Neural progenitor cell (in vitro differentiated cells): ENCODE measurements around the gene HHAT. TPM values are rescaled to one million over a fixed set of nuclear protein-coding genes. Genes with fewer than 3 reads are reported as not detected.

Experiments used
- DNase-seq: peaks from one replicate; pipeline ENCODE4 v3.0.0-alpha.2; 2016; ENCODE audit warnings: low spot score
- H2AFZ ChIP-seq: fragments of 200-600 bp; sonication (generic); replicated peaks from 2 replicates; pipeline ENCODE4 v1.6.1; 2016; ENCODE audit warnings: antibody characterized with exemption
- H3F3A ChIP-seq: fragments of 200-600 bp; sonication (generic); 2 replicates; pipeline ENCODE4 v1.6.1; 2016; ENCODE audit warnings: antibody characterized with exemption, low read depth
- H3K27ac ChIP-seq: fragments of 200-600 bp; sonication (generic); 2 replicates; pipeline ENCODE4 v1.5.1; 2016; ENCODE audit warnings: mild to moderate bottlenecking
- H3K27me3 ChIP-seq: fragments of 200-600 bp; sonication (generic); 2 replicates; pipeline ENCODE4 v1.6.1; 2016; ENCODE audit warnings: mild to moderate bottlenecking, moderate library complexity
- H3K36me3 ChIP-seq: fragments of 200-600 bp; sonication (generic); 2 replicates; pipeline ENCODE4 v1.5.1; 2016
- H3K4me1 ChIP-seq: fragments of 200-600 bp; sonication (generic); 2 replicates; pipeline ENCODE4 v1.6.1; 2016; ENCODE audit warnings: mixed run types
- H3K4me2 ChIP-seq: fragments of 200-600 bp; sonication (generic); 2 replicates; pipeline ENCODE4 v1.6.1; 2016
- H3K4me3 ChIP-seq: fragments of 200-600 bp; sonication (generic); 2 replicates; pipeline ENCODE4 v1.5.1; 2016
- H3K79me2 ChIP-seq: fragments of 200-600 bp; sonication (generic); 2 replicates; pipeline ENCODE4 v1.6.1; 2016; ENCODE audit warnings: low read depth
- H3K9ac ChIP-seq: fragments of 200-600 bp; sonication (generic); 2 replicates; pipeline ENCODE4 v1.6.1; 2016
- H3K9me3 ChIP-seq: fragments of 200-600 bp; sonication (generic); 2 replicates; pipeline ENCODE4 v1.5.1; 2016; ENCODE audit warnings: low read depth
- H4K20me1 ChIP-seq: fragments of 200-600 bp; sonication (generic); 2 replicates; pipeline ENCODE4 v1.6.1; 2016; ENCODE audit warnings: low read depth
- H3K27ac Mint-ChIP-seq: 3 replicates; pipeline ENCODE4 v1.8.0; 2021; ENCODE audit warnings: mixed read lengths
- H3K27me3 Mint-ChIP-seq: 2 replicates; pipeline ENCODE4 v1.8.0; 2022; ENCODE audit warnings: low read depth, mild to moderate bottlenecking, inconsistent platforms, moderate library complexity, mixed read lengths; ENCODE audit not compliant: insufficient read depth
- H3K36me3 Mint-ChIP-seq: 3 replicates; pipeline ENCODE4 v1.8.0; 2021; ENCODE audit warnings: mixed read lengths
- H3K4me1 Mint-ChIP-seq: 3 replicates; pipeline ENCODE4 v1.8.0; 2021; ENCODE audit warnings: mixed read lengths
- H3K4me3 Mint-ChIP-seq: 3 replicates; pipeline ENCODE4 v1.8.0; 2021; ENCODE audit warnings: mild to moderate bottlenecking, moderate library complexity, mixed read lengths
- H3K9me3 Mint-ChIP-seq: 3 replicates; pipeline ENCODE4 v1.8.0; 2020; ENCODE audit warnings: mixed read lengths
- CTCF ChIP-seq: fragments of 200-600 bp; sonication (generic); IDR thresholded peaks from 2 replicates; pipeline ENCODE4 v1.5.1; 2017; ENCODE audit warnings: antibody characterized with exemption, mild to moderate bottlenecking
- EZH2 ChIP-seq: fragments of 200-600 bp; sonication (generic); IDR thresholded peaks from 2 replicates; pipeline ENCODE4 v1.6.1; 2017; ENCODE audit warnings: antibody characterized with exemption, mild to moderate bottlenecking, moderate library complexity
- EZH2phosphoT487 ChIP-seq: fragments of 200-600 bp; sonication (generic); IDR thresholded peaks from 2 replicates; pipeline ENCODE4 v1.6.1; 2017; ENCODE audit warnings: antibody characterized with exemption
- total RNA-seq: library from RNA; depleted of rRNA; stranded (reverse); fragments of >200 nt; gene quantifications from 2 replicates; pipeline ENCODE4 v1.2.3, GENCODE V29; 2015; ENCODE audit warnings: low replicate concordance

HHAT gene
- total RNA-seq, 1 donor from 2014 or later = 10.3 TPM

GRCh38 chr1:210624722-210625121 lies 296.0 kb downstream of the HHAT start:
- no peak overlapping the region for H3K4me2 ChIP-seq
- no peaks in the 10 kb centered on the region for H3K9me3 ChIP-seq
- H3K36me3 Mint-ChIP-seq = no peaks in the 10 kb centered on the region
- no peak overlapping the region for H3K27ac ChIP-seq
- H3K9me3 Mint-ChIP-seq = no peaks in the 10 kb centered on the region
- no peak overlapping the region for H3K9ac ChIP-seq
- peaks cover 6% of the 10 kb centered on the region for H3K27me3 Mint-ChIP-seq
- no peaks in the 10 kb centered on the region for H3K36me3 ChIP-seq
- H3K79me2 ChIP-seq = no peaks in the 10 kb centered on the region
- H2AFZ ChIP-seq = no peak overlapping the region
- H3K4me3 Mint-ChIP-seq = no peak overlapping the region
- TF ChIP-seq EZH2 (no peak), CTCF (no peak), EZH2phosphoT487 (no peak)
- H4K20me1 ChIP-seq = no peaks in the 10 kb centered on the region
- no peaks in the 10 kb centered on the region for H3F3A ChIP-seq
- H3K27ac Mint-ChIP-seq = no peak overlapping the region
- peaks cover 27% of the 10 kb centered on the region for H3K4me1 Mint-ChIP-seq
- peaks cover 11% of the 10 kb centered on the region for H3K4me1 ChIP-seq
- DNase-seq = no peak
- H3K27me3 ChIP-seq = no peaks in the 10 kb centered on the region
- no peak overlapping the region for H3K4me3 ChIP-seq

- H3K79me2 ChIP-seq = no peaks in the 10 kb centered on the region
- H3K4me3 ChIP-seq = no peak overlapping the region
- Mint-ChIP-seq H3K27me3 (peaks cover 4% of the 10 kb centered on the region), H3K9me3 (no peaks in the 10 kb centered on the region), H3K36me3 (no peaks in the 10 kb centered on the region), H3K27ac (no peak overlapping the region), H3K4me1 (peaks cover 19% of the 10 kb centered on the region), H3K4me3 (no peak overlapping the region)
- no peak for DNase-seq
- no peak overlapping the region for H2AFZ ChIP-seq
- H3K36me3 ChIP-seq = no peaks in the 10 kb centered on the region
- H3F3A ChIP-seq = no peaks in the 10 kb centered on the region
- H3K9ac ChIP-seq = no peak overlapping the region
- no peak overlapping the region for H3K4me2 ChIP-seq
- H3K27ac ChIP-seq = no peak overlapping the region
- no peak for TF ChIP-seq CTCF
- TF ChIP-seq EZH2phosphoT487 = no peak
- no peak for TF ChIP-seq EZH2
- H3K27me3 ChIP-seq = no peaks in the 10 kb centered on the region
- no peaks in the 10 kb centered on the region for H4K20me1 ChIP-seq
- H3K4me1 ChIP-seq = peaks cover 8% of the 10 kb centered on the region
- H3K9me3 ChIP-seq = no peaks in the 10 kb centered on the region
Measured at GRCh38 chr1:210625715-210626114, 297.0 kb downstream of the HHAT start.

GRCh38 chr1:210626341-210626740 lies 297.6 kb downstream of the HHAT start:
- H3F3A ChIP-seq = no peaks in the 10 kb centered on the region
- H2AFZ ChIP-seq = no peak overlapping the region
- H3K9ac ChIP-seq = no peak overlapping the region
- no peaks in the 10 kb centered on the region for H3K79me2 ChIP-seq
- no peaks in the 10 kb centered on the region for H3K9me3 Mint-ChIP-seq
- no peak overlapping the region for H3K4me3 Mint-ChIP-seq
- H3K4me1 Mint-ChIP-seq = peaks cover 12% of the 10 kb centered on the region
- no peak for DNase-seq
- H3K4me1 ChIP-seq = peaks cover 2% of the 10 kb centered on the region
- no peaks in the 10 kb centered on the region for H3K36me3 Mint-ChIP-seq
- no peaks in the 10 kb centered on the region for H3K36me3 ChIP-seq
- no peaks in the 10 kb centered on the region for H4K20me1 ChIP-seq
- no peak overlapping the region for H3K4me2 ChIP-seq
- no peak for TF ChIP-seq EZH2phosphoT487
- TF ChIP-seq EZH2 = no peak
- no peak for TF ChIP-seq CTCF
- no peak overlapping the region for H3K4me3 ChIP-seq
- H3K27ac Mint-ChIP-seq = no peak overlapping the region
- no peaks in the 10 kb centered on the region for H3K27me3 ChIP-seq
- H3K9me3 ChIP-seq = no peaks in the 10 kb centered on the region
- no peak overlapping the region for H3K27ac ChIP-seq
- peaks cover 4% of the 10 kb centered on the region for H3K27me3 Mint-ChIP-seq

GRCh38 chr1:210627755-210628154 lies 299.1 kb downstream of the HHAT start:
- no peak overlapping the region for H3K27ac Mint-ChIP-seq
- no peak overlapping the region for H3K4me3 Mint-ChIP-seq
- H3K9ac ChIP-seq = no peak overlapping the region
- no peak overlapping the region for H3K4me3 ChIP-seq
- no peaks in the 10 kb centered on the region for H3K79me2 ChIP-seq
- no peaks in the 10 kb centered on the region for H3K9me3 Mint-ChIP-seq
- H3K27me3 Mint-ChIP-seq = peaks cover 4% of the 10 kb centered on the region
- no peak for TF ChIP-seq CTCF
- no peak for TF ChIP-seq EZH2phosphoT487
- no peak for TF ChIP-seq EZH2
- H3K27me3 ChIP-seq = no peaks in the 10 kb centered on the region
- peaks cover 4% of the 10 kb centered on the region for H3K4me1 ChIP-seq
- H3K36me3 Mint-ChIP-seq = no peaks in the 10 kb centered on the region
- H2AFZ ChIP-seq = no peak overlapping the region
- no peaks in the 10 kb centered on the region for H4K20me1 ChIP-seq
- H3K9me3 ChIP-seq = no peaks in the 10 kb centered on the region
- no peaks in the 10 kb centered on the region for H3F3A ChIP-seq
- no peaks in the 10 kb centered on the region for H3K36me3 ChIP-seq
- no peak for DNase-seq
- no peak overlapping the region for H3K4me2 ChIP-seq
- H3K27ac ChIP-seq = no peak overlapping the region
- H3K4me1 Mint-ChIP-seq = peaks cover 6% of the 10 kb centered on the region
